WI38 (cell line): ENCODE measurements around the gene CTIF.
"Not testable (repeated sequence)": the region's sequence is repeated elsewhere in the genome, so short reads cannot be mapped to it uniquely, and the experiment has no call there.

Experiments
- H3K4me3 ChIP-seq: 2 replicates; pipeline ENCODE4 v1.5.1; 2011; ENCODE audit warnings: low read depth, mild to moderate bottlenecking, control low read depth, low read length
- TF ChIP-seq, protein P1 (sequence below): IDR thresholded peaks from 2 replicates; pipeline ENCODE4 v1.5.1; 2012; ENCODE audit warnings: low read depth, mild to moderate bottlenecking, control low read depth, low read length

CTIF gene

GRCh38 chr18:48502906-48503305 is 35.9 kb upstream of the CTIF start:
- H3K4me3 ChIP-seq = no peak overlapping the region
- TF ChIP-seq, protein P1, sequence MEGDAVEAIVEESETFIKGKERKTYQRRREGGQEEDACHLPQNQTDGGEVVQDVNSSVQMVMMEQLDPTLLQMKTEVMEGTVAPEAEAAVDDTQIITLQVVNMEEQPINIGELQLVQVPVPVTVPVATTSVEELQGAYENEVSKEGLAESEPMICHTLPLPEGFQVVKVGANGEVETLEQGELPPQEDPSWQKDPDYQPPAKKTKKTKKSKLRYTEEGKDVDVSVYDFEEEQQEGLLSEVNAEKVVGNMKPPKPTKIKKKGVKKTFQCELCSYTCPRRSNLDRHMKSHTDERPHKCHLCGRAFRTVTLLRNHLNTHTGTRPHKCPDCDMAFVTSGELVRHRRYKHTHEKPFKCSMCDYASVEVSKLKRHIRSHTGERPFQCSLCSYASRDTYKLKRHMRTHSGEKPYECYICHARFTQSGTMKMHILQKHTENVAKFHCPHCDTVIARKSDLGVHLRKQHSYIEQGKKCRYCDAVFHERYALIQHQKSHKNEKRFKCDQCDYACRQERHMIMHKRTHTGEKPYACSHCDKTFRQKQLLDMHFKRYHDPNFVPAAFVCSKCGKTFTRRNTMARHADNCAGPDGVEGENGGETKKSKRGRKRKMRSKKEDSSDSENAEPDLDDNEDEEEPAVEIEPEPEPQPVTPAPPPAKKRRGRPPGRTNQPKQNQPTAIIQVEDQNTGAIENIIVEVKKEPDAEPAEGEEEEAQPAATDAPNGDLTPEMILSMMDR = no peak

DNA sequence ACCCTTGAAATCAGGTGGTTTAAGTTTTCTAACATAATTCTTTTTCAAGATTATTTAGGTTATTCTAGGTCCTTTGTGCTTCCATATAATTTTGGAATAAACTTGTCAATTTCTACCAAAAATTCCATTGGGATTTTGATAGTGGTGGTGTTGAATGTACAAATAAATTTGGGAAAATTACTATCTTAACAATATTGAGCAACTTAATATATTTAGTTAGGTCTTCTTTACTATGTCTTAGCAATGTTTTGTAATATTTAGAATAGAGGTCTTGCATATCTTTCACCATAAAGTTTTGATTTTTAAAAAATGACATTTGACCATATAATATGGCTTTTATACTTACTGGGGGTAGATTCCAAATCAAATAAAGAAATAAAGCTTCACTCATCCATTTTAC is 34.0 kb upstream of the CTIF start:
- no peak overlapping the region for H3K4me3 ChIP-seq
- TF ChIP-seq, protein P1 = no peak

DNA sequence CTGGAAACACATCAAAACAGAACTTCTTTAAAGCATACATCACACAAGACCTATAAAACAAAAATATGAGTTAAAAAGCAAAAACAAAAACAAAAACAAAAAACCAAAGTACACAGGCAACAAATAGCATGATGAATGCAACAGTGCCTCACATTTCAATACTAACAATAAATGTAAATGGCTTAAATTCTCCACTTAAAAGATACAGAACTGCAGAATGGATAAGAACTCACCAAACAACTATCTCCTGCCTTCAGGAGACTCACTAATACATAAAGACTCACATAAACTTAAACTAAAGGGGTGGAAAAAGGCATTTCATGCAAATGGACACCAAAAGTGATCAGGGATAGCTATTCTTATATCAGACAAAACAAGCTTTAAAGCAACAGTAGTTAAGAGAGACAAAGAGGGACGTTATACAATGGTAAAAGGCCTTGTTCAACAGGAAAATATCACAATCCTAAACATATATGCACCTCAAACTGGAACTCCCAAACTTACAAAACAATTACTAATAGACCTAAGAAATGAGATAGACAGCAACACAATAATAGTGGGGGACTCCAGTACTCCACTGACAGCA is 31.8 kb upstream of the CTIF start:
- not testable (repeated sequence) for H3K4me3 ChIP-seq

GRCh38 chr18:48512498-48512897 is 26.3 kb upstream of the CTIF start:
- H3K4me3 ChIP-seq = not testable (repeated sequence)

- no peak overlapping the region for H3K4me3 ChIP-seq
- TF ChIP-seq, protein P1 = no peak
Measured at GRCh38 chr18:48514786-48515185, 24.0 kb upstream of the CTIF start.

GRCh38 chr18:48517048-48517447 is 21.8 kb upstream of the CTIF start:
- H3K4me3 ChIP-seq = no peak overlapping the region
- TF ChIP-seq, protein P1 = no peak

- H3K4me3 ChIP-seq = no peak overlapping the region
- TF ChIP-seq, protein P1 = no peak
Measured at GRCh38 chr18:48519431-48520100, 19.3 kb upstream of the CTIF start.

DNA sequence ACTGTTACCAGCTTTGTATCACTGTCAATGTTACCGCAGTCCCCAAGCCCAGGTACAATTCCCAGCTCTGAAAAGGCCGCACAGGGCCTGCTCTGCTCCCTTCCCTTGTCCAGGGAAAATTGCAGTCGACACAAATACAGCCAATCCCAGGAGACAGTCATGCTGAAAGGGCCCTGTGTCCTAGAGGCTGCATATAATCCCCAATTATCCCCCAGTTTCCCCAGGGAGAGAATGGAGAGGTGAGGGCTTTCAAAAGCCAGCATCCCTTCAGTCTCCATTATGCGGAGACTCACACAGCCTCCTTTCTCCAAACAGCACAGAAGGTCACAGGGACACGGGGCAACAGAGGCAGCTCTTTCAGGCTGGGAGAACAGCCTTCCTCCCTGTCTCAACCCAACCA is 17.1 kb upstream of the CTIF start:
- TF ChIP-seq, protein P1 = no peak
- no peak overlapping the region for H3K4me3 ChIP-seq
